Stimulated activated CD8-positive, alpha-beta memory T cell treated with anti-CD3 and anti-CD28 coated beads, Interleukin-15, amount 100 ng/mL, for 24 hours (primary cell): ENCODE measurements around the gene MYO1D.

Experiments used
- DNase-seq: peaks from one replicate; pipeline ENCODE4 v3.0.0-alpha.2; 2020; ENCODE audit warnings: low read depth

The MYO1D gene

DNA sequence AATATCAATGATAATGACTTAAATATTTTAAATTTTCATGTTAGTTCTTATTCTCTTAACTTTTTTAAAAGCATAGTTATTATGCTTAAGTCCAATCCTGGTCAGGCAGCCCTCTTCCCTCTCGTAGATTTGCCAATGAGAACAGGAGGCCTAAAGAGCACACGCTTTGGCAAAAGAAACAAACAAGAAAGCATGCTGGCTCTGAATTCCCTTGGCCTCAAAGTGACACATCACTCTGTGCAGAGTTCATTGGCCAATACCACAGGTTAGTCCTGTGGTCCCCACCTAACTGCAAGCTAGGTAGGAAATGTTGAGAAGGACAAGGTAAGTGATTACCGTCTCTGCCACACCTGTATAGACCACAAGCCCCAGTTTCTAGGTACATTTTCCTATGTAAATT, 61.5 kb downstream of the MYO1D start:
- no peak for DNase-seq

DNA sequence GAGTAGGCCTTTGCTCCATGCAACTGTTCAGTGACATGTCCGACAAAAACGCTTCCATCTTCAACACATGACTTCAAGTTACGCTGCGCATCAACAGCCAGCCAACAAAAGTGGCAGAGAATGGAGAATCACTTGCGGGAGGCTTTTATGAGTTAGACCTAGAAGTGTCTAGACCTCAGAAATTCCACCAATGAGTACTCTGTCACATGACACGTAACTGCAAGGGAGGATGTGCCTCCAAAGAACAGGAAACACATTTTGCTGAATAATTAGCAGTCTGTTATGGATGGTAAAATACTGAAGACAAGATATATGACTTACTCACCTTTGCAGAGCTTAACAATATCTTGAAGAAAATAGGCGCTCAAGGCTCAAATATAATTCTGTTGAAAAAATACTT, 62.1 kb downstream of the MYO1D start:
- no peak for DNase-seq

DNA sequence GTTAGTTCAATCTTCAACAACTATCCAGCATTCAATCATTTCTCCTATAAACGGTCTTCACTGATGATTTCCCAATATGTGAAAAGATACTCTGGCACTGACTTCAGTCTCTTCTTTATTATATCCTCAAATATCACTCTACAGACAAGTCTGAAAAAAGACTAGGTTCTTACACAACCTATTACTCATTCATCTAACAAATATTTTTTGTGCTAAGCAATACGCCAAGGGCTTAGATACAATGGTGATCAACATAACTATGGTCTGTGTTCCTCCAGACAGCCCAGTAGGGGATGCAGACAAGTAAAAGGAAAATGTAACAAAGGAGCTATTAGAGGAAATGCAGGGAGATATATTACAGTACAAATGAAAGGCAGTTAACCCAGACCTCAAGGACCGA, 63.9 kb downstream of the MYO1D start:
- no peak for DNase-seq

DNA sequence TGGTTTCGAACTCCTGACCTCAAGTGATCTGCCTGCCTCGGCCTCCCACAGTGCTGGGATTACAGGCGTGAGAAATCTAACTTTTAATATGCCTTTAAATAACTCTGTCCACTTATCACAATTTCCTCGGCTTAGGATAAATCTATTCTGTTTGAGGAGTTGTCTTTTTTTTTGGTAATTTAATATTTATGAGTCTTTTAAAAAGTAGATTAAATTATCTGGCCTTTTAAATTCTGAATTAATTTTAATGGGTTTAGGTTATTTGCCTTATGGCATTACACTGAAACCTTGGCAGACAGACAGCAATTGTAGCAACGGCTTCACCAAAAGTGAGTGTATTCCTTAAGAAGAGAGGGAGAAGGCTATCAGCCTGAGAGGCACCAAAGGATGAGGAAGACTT, 66.2 kb downstream of the MYO1D start:
- no peak for DNase-seq

DNA sequence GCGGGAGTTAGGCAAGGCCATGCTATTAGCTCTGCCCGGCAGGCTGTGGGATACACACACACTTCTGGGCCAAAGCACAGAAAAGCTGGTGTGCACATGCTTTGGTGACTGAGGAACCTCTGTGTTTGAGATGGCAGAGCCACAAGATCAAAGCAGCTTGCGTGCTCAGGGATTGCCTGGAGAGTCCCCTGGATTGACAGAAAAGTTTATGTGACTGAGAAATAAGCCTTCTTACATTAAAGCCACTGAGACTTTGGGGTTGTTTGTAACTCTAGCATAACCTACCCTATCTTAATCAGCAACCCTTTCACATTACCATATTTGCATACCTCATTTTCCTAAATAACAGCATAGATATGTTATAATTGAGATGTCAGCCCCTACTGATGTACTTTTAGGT, 69.3 kb downstream of the MYO1D start:
- DNase-seq = no peak

DNA sequence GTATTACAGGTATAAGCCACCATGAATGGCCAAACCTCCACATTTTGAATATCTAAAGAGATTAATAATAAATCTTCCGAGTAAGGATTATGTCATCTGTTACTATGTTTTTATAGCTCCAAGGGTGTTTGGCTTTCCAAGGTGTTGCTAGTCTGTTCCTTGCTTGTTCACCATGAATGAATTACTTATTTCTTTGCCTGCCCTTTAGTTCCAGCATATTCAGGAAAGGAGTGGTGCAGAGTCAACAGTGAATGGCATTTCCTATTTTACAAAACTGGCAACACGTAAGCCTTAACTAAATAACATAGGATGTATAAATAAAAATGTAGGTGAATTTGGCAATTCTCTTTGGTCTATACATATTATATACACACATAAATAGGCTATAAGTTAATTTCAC, 70.3 kb downstream of the MYO1D start:
- DNase-seq = no peak

DNA sequence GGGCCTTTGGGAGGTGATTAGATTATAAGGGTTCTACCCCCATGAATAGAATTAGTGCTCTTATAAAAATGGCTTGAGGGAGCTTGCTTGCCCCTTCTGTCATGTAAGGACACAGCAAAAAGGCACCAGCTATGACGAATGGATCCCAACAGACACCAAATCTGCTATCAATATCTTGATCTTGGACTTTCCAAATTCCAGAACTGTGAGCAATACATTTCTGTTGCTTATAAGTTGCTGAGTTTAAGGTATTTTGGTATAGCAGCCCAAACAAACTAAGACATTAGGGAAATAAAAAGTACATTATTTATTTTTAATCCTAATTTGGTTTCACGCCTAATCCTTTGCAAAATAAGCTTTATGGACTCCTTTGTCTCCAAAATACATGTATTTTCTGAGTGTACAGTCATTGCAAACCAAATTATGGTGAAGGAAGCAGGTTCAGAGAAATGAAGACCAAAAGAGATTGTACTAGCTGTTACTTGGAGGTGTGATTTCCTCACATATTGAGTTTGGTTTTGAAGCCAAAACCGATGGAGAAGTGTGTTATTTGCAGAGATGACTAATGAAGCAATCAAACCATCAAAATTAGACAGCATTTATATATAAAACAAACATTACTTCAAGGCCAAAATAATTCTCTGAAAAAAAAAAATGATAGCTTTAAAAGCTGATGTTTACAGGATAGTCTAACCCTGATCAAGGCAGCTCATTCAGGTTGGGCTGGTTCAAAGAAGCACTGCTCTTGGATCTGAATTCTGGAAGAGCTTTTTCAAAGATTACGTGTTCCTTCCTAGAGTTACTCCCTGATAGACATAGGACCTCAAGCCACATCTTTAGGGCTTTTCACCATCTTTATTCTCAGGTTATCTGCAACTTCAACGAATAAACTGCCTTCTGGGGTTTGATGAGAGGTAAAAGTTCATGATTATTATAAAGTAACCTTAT, 71.6 kb downstream of the MYO1D start:
- DNase-seq = no peak

DNA sequence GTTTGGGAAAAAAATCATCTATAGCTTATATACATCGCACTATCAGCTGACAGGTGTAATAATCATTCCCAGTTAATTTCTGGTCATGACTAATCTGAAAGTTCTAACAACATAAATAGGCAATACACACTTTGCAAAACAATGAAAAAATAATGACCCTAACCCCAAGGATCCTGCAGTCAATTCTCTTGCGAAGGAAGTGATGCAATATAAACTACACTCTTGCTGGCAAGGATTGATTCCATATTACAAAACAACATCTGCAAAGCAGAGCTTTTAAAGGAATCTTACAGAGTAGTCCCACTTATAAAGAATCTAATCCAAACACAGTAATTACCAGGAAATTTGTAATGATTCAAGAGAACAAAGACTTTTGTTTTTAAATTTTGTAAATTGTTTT, 73.4 kb downstream of the MYO1D start:
- no peak for DNase-seq

DNA sequence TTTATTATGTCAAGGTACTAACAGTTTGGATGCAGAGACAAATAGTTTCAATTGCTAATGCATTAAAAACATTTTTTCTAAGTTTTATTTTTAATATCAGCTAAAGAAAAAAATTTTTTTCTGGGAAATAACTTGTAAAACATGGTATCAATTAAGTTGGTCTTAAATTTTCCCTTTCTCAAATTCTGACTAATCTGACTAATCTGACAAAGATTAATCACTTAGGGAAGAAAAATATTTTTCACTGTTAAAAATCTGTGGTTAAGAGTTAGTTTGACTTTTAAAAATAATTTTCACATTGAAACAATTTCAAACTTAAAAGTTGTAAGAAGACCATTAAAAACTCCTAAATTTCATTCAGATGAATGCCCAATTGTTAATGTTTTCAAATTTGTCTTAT, 74.6 kb downstream of the MYO1D start:
- DNase-seq = no peak

DNA sequence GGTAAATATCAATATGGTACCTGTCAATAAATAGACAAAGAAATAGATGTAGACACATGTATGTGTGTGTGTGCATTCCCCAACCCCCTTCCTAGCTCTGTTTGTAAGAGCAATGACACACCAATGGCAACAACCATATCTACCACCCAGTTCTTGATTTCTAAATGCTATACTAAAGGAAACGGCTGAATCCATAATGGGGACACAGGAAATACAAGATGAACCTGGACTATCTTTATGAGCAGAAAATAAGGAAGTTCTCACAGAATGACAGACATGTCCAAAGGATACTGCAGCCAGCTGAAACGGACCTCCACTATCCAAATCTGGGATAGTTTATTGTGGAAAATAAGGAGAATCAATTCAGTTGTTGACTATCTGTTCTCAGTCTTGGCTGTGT, 75.3 kb downstream of the MYO1D start:
- DNase-seq = no peak

DNA sequence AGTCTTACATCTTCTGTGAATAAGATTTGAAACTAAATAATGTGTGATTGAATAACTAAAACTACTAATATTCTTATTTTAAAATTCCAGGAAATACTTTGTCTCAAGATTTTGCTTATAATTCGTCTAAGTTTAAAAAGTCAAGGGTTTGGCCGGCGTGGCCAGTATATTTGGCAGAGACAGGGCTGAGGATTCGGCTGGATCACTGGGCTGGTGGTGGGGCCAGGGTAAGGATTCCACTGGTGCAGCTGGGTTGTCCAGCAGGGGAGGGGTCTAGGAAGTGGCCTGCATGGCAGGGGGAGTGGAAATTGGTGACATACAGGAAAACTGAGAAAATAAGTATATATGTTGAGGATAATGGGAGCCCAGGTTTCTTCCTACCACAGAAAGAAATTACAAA, 75.7 kb downstream of the MYO1D start:
- DNase-seq = no peak

DNA sequence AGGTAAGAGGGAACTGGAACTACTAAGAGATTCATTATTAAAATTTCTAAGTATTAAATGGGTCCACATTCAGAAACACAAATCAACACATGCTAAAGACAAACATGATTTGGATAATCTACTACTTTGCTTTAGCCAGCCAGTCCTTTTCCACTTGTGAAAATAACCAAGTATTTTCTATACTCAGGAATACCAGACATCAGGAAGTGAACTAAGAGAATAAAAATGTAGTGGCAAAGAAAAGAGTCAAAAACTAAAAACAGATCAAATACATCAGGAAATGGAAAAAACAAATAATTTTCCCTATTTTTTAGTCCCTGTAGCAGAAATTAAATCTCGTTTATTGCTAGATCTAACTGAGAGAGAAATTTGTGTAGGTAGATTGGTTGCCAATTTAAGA, 78.0 kb downstream of the MYO1D start:
- DNase-seq = no peak

DNA sequence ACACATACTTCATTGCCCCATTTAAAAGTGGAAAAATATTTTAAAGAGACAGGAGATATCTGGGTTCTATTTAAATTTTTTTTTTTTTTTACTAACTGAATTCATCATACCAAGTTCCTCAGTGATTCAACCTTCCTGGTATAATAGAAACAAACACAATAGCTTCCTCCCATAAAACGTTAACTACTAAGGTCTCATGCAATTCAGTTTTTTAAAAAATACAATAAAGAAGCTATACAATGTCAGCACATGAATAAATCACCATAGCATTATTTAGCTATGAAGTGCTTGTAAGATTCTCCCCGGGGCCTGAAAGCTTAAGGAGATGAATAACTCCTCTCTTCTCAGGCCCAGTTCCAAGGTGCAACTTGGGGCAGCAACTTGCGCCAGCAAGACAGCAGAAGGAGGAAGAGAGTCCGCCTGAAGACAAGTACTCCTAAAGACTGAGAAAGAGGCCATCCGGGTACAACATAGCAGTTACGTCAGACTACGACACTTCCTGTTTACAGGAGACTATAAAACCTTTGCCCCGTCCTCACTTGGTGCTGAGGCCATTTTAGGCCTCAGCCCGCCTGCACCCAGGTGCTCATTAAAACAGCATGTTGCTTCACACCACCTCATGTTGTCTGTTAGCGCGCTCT, 81.5 kb downstream of the MYO1D start:
- DNase-seq = no peak

DNA sequence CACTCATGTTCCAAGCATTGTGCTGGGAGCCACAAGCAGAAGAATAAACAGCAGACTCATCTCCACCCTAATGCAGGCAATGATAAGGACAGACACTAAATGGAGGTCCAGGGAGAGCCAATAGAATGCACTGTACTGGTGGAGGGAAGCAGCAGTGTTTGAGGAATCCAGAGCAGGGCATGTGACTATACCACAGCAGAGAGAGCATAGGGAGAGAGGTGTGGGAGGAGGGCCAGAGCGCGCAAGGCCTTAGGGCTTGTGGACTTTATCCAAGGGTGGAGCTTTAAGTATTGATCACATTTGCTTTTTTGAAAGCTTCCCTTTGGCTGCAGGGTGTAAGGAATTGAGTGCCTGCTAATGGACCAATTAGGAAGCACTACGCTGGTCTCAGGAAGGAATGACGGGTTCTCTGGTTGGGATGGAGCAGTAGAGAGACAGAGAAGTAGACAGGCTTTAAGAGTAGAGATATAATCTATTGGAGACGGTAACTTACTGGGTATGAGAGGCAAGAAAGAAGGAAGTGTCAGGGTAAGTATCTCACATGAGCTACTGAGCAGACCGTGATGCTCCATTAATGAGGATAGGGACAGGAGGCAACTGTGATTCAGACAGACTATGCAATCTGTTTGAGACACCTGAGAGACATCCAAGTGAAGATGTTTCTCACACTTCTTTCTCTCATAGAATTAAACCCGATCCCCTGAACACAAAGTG, 82.2 kb downstream of the MYO1D start:
- no peak for DNase-seq

DNA sequence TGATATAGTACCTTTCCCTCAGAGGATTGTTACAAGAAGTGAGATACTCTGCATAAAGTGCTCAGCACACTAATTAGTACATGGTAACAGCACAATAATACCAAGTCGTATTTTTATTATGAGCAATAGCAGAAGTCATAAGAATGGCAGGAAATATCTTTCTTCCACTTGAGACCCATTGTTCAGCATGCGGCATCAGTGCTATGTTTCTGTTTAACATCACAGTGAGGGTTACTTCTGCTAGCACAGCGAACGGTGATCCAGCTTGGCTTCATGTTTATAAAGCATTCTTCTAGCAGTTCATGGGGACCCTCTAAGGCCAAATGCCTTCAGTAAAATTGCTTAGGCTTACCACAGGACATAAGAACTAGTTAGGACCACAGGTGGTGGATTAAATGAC, 83.1 kb downstream of the MYO1D start:
- no peak for DNase-seq

DNA sequence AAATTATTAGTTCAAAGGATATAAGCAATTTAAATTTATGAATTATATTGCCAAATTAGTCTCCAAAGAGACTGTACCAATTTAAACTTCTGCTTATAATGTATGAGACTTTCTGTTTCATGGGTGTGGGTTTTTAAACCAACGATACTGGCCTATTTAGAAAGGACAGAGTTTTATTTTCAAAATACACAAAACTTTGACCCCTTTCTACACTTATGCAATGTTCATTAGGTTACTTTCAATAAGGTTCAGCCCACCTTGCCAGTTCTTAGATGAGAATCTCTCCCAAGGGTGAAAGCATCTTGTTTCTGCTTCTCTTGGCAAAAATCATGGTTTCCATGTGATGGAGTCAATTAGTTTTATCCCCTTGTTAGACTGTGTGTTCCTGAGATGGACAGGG, 84.7 kb downstream of the MYO1D start:
- no peak for DNase-seq

DNA sequence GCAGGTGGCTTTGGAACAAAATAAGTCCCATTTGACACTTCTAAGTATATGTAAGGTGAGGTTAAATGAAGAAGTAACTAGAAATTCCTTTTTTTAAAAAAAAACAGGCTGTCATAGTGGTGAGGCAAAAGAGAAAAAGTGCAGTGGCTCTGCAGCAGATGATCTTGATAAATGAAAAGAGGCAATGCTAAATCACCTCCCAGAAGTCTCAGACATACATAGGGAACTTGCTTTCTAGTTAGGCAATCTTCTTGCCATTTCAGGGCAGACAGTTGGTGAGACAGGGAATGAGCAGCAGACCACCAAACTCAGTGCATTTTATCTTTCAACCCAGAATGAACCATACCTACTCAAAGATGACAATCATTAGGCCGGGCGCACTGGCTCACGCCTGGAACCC, 90.8 kb downstream of the MYO1D start:
- DNase-seq = no peak

DNA sequence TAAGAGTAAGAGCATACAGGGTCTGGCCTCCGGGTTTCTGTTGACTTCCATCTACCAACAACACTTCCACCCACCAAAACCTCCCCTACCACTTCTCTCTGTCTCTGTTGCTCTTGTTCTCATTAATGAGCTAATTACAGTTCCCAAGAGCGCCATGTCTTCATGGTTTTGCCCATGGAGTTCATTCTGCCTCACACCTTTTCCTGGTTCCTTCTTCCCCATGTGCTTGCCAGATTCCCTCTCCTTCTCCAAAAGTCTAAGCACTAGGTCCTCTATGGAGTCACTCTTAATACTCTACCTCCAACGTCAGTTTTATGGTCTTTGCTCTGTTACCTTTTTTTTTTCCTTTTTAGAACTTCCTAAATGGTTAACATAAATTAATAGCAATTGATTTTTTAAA, 92.8 kb downstream of the MYO1D start:
- DNase-seq = no peak

DNA sequence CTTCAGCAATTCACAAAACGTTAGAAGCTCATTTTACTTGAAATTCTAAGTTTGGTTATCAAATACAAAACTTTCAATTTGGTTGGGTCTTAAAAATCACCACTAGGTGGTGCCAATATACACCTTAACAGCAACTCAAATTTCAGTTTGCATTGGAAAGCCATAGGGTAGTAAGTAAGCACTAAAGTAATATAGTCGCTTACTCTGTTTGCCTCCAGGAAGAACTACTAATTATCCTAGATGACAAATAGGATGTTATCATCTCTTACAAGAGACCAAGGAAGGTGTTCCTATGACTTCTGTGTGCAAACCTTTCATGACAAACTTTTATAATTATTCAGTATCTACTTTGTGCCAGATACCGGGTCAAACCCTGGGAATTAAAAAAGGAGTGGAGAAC, 93.3 kb downstream of the MYO1D start:
- DNase-seq = no peak

DNA sequence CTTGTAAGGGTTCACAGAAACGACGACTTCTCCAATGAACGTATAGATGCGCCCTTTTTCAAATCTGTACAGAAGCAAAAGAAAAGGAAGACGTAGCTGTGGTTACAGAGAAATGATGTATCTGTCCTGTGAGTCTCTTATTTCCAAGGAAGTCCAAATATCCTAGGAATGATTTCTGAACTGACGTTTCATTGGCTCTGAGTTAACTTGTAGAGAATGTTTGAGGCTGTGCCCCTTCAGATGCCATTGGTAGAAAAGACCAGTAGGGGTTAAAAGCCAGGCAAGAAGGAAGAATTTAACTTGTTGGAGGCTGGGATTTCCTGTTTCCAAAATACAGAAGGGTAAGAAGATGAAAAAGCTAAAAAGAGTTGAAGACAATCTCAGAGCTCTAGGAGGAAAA, 96.2 kb downstream of the MYO1D start:
- no peak for DNase-seq

DNA sequence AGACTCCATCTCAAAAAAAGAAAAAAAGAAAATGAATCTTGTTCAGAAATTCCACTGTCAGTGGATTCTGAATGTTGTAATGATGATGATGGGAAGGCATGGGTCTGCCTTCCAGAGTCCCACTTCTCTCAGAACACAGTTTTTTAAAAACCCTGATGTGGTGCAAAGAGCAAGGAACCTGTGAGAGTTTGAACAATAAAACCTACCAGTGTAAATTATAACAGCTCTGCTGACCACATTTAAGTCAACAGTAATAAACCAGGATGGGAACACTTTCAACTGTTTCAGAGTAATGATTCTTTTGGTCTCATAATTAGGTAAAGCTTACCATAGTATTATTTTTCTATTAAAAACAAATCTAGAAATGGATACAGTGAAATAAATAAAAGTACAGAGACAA, 99.0 kb downstream of the MYO1D start:
- no peak for DNase-seq

DNA sequence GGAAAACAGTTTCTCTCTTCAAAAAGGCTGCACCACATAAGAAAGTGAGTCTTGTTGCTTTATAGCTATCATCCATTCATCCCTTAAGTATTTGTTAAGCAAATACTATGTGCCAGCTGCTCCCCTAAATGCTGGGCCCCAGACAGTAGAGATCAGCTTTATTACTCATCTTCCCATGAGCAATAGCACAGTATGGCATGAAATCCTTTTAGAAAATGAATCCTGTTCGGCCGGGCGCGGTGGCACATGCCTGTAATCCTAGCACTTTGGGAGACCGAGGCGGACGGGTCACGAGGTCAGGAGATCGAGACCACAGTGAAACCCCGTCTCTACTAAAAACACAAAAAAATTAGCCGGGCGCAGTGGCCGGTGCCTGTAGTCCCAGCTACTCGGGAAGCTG, 99.5 kb downstream of the MYO1D start:
- DNase-seq = no peak

DNA sequence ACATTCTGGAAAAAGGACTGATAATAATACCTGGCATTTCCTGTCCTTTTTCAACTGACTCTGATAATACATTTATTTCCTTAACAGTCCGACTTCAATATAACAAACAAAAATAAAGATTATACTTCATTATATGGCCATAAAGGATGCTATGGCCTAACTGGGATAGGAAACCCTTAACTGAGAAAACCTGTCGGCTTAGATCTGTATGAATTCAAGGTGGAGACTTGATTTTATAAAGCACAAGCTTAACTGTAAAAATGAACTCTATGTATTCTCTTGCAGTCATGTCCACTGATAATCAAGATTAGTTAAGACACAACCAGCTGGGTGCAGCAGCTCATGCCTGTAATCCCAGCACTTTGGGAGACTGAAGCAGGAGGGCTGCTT, 102.2 kb downstream of the MYO1D start:
- DNase-seq = no peak
